ENCODE measurements around the gene SLC27A2.

SLC27A2 gene

DNA sequence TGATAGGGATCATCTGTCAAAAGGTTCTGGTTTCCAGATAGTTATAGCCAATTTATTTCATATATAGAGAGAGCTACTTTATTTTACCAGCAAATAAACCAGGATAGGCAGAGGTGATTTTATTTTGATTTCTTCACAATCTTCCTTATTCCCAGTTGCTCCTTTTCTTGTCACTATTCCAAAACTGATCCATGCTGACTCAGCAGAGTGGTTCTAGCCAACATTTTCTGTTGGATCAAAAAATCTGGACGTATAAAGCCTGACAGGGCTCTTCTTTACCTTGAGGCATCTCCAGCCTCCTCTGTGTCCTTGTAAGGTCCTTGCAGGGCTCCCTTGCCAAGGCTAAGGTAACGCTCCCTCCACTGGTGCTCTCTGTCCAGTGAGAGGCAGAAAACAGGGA is 67.7 kb downstream of the SLC27A2 start:
- Histone ChIP-seq H3K36me3 (ENCODE audit: low read length) (no peaks in the 10 kb centered on the region), H3K9ac (ENCODE audit: low read length) (no peak overlapping the region), H3K27me3 (ENCODE audit: low read length) (no peaks in the 10 kb centered on the region), H3K9me3 (ENCODE audit: insufficient read depth, low read length) (no peaks in the 10 kb centered on the region), H2AFZ (ENCODE audit: low read depth, low read length, severe bottlenecking) (no peak overlapping the region), H3K9me2 (replicated peaks; ENCODE audit: insufficient read depth, low read length) (no peaks in the 10 kb centered on the region), H3K4me2 (ENCODE audit: low read depth, low read length, poor library complexity, severe bottlenecking) (no peak overlapping the region), H3F3A (ENCODE audit: insufficient read depth) (no peaks in the 10 kb centered on the region), H4K20me1 (ENCODE audit: low read depth, low read length) (no peaks in the 10 kb centered on the region), H3K79me2 (ENCODE audit: insufficient read depth, low read length) (no peaks in the 10 kb centered on the region), H3K27ac (ENCODE audit: low read depth, low read length) (no peak overlapping the region), H3K4me3 (ENCODE audit: insufficient read depth, low read length, poor library complexity, severe bottlenecking) (no peak overlapping the region)
- TF ChIP-seq, protein P1, sequence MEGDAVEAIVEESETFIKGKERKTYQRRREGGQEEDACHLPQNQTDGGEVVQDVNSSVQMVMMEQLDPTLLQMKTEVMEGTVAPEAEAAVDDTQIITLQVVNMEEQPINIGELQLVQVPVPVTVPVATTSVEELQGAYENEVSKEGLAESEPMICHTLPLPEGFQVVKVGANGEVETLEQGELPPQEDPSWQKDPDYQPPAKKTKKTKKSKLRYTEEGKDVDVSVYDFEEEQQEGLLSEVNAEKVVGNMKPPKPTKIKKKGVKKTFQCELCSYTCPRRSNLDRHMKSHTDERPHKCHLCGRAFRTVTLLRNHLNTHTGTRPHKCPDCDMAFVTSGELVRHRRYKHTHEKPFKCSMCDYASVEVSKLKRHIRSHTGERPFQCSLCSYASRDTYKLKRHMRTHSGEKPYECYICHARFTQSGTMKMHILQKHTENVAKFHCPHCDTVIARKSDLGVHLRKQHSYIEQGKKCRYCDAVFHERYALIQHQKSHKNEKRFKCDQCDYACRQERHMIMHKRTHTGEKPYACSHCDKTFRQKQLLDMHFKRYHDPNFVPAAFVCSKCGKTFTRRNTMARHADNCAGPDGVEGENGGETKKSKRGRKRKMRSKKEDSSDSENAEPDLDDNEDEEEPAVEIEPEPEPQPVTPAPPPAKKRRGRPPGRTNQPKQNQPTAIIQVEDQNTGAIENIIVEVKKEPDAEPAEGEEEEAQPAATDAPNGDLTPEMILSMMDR (IDR thresholded peaks at IDR 0.05; ENCODE audit: insufficient read depth, low read length, poor library complexity, severe bottlenecking): no peak

DNA sequence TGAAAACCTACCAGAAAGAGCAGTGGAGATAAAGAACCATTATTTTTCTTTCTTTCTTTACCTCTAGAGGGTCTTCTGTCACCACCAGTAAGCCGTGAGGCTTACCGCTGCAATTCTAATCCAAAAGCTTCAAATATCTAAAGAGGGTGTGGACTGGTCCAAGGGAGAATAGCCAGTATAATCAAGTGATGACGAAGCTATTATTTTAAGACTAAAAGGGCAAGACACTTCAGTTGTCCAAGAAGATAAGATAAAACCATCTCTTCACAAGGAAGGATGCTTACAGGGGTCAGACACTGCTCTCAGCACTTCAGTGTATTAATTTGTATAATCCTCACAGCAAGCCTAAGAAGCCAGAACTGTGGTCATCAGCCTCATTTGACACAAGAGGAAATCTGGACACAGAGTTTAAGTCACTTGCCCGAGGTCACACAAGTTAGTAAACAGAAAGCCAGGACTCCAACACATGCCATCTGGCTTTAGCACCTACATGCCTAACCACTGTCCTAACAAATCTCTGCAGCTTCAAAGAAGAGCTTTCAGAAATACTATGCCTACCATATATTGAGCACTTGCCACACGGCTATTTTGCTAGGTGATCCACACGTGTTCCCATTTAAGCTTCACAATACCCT is 68.9 kb downstream of the SLC27A2 start:
- Histone ChIP-seq H3F3A (ENCODE audit: insufficient read depth) (no peaks in the 10 kb centered on the region), H3K79me2 (ENCODE audit: insufficient read depth, low read length) (no peaks in the 10 kb centered on the region)

DNA sequence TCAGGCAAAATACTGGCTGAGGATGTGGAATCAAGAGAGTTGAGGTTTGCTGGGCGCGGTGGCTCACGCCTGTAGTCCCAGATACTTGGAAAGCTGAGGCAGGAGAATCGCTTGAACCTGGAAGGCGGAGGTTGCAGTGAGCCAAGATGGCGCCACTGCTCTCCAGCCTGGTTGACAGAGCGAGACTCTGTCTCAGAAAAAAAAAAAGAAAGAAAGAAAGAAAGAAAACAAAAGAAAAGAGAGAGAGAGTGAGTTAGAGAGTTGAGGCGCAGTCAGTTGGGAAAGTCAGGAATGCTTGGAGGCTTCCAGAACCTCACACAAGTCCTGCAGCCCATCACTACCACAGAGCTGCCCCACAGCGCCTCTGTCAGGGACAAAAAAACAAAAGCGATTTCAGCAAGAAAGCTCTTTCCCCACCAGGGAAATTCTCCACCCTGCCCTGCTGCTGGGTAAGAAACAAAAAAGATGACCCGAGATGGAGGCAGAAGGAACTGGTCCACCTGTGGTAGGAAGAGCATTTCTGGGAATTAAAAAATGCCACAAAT is 69.7 kb downstream of the SLC27A2 start:
- Histone ChIP-seq H2AFZ (ENCODE audit: low read depth, low read length, severe bottlenecking) (no peak overlapping the region), H3F3A (ENCODE audit: insufficient read depth) (no peaks in the 10 kb centered on the region)

More for the DNA sequence above, 68.9 kb downstream of the SLC27A2 start:
- H3K9ac ChIP-seq (ENCODE audit: low read length): no peak overlapping the region
- no peaks in the 10 kb centered on the region for H3K36me3 ChIP-seq (ENCODE audit: low read length)
- no peak overlapping the region for H3K27ac ChIP-seq (ENCODE audit: low read depth, low read length)
- H3K9me2 ChIP-seq (replicated peaks; ENCODE audit: insufficient read depth, low read length): no peaks in the 10 kb centered on the region
- no peaks in the 10 kb centered on the region for H3K9me3 ChIP-seq (ENCODE audit: insufficient read depth, low read length)
- H3K27me3 ChIP-seq (ENCODE audit: low read length): no peaks in the 10 kb centered on the region
- H4K20me1 ChIP-seq (ENCODE audit: low read depth, low read length): no peaks in the 10 kb centered on the region
- H2AFZ ChIP-seq (ENCODE audit: low read depth, low read length, severe bottlenecking): no peak overlapping the region
- no peak overlapping the region for H3K4me3 ChIP-seq (ENCODE audit: insufficient read depth, low read length, poor library complexity, severe bottlenecking)
- H3K4me2 ChIP-seq (ENCODE audit: low read depth, low read length, poor library complexity, severe bottlenecking): no peak overlapping the region
- no peak for TF ChIP-seq EZH2phosphoT487 (conservative IDR thresholded peaks at IDR 0.05; ENCODE audit: low read length)
- TF ChIP-seq, protein P1 (IDR thresholded peaks at IDR 0.05; ENCODE audit: insufficient read depth, low read length, poor library complexity, severe bottlenecking): no peak

More for the DNA sequence above, 69.7 kb downstream of the SLC27A2 start:
- H3K4me3 ChIP-seq (ENCODE audit: insufficient read depth, low read length, poor library complexity, severe bottlenecking): no peak overlapping the region
- H3K79me2 ChIP-seq (ENCODE audit: insufficient read depth, low read length): no peaks in the 10 kb centered on the region
- no peaks in the 10 kb centered on the region for H3K9me3 ChIP-seq (ENCODE audit: insufficient read depth, low read length)
- H3K27me3 ChIP-seq (ENCODE audit: low read length): no peaks in the 10 kb centered on the region
- no peak overlapping the region for H3K9ac ChIP-seq (ENCODE audit: low read length)
- H3K27ac ChIP-seq (ENCODE audit: low read depth, low read length): no peak overlapping the region
- H3K36me3 ChIP-seq (ENCODE audit: low read length): no peaks in the 10 kb centered on the region
- no peaks in the 10 kb centered on the region for H3K9me2 ChIP-seq (replicated peaks; ENCODE audit: insufficient read depth, low read length)
- H4K20me1 ChIP-seq (ENCODE audit: low read depth, low read length): no peaks in the 10 kb centered on the region
- TF ChIP-seq, protein P1 (IDR thresholded peaks at IDR 0.05; ENCODE audit: insufficient read depth, low read length, poor library complexity, severe bottlenecking): no peak
- no peak for TF ChIP-seq EZH2phosphoT487 (conservative IDR thresholded peaks at IDR 0.05; ENCODE audit: low read length)
- no peak overlapping the region for H3K4me2 ChIP-seq (ENCODE audit: low read depth, low read length, poor library complexity, severe bottlenecking)

Data from SU-DHL-6 (cell line).